ENCODE measurements around the gene TDO2.

- TF ChIP-seq CTCF (IDR thresholded peaks at IDR 0.05) = no peak
- TF ChIP-seq POLR2A (IDR thresholded peaks at IDR 0.05) = no peak
Observed at GRCh38 chr4:155943605-155944291, 40.3 kb downstream of the TDO2 start.

Measured in lower leg skin (tissue), 3 donors.